GM23248 (cell line): ENCODE results near the gene ZNF764. TPM values are rescaled to one million over a fixed set of nuclear protein-coding genes. Genes with fewer than 3 reads are reported as not detected.

Experiments used
- DNase-seq: peaks from one replicate; pipeline ENCODE4 v3.0.0-alpha.2; 2015
- H2AFZ ChIP-seq: fragments of 200-600 bp; sonication (generic); 2 replicates; pipeline ENCODE4 v1.6.1; 2016; ENCODE audit warnings: antibody characterized with exemption
- H3F3A ChIP-seq: fragments of 200-600 bp; sonication (generic); 2 replicates; pipeline ENCODE4 v1.6.1; 2016; ENCODE audit warnings: mild to moderate bottlenecking, antibody characterized with exemption, mixed run types; ENCODE audit not compliant: insufficient read depth
- H3K27ac ChIP-seq: fragments of 200-600 bp; sonication (generic); 2 replicates; pipeline ENCODE4 v1.5.1; 2016; ENCODE audit warnings: mild to moderate bottlenecking
- H3K27me3 ChIP-seq: fragments of 200-600 bp; sonication (generic); replicated peaks from 2 replicates; pipeline ENCODE4 v1.6.1; 2016; ENCODE audit warnings: mild to moderate bottlenecking; ENCODE audit not compliant: insufficient read depth
- H3K36me3 ChIP-seq: fragments of 200-600 bp; sonication (generic); 2 replicates; pipeline ENCODE4 v1.6.1; 2016; ENCODE audit warnings: low read depth, mild to moderate bottlenecking
- H3K4me1 ChIP-seq: fragments of 200-600 bp; sonication (generic); 2 replicates; pipeline ENCODE4 v1.6.1; 2016; ENCODE audit warnings: mild to moderate bottlenecking; ENCODE audit not compliant: insufficient read depth
- H3K4me2 ChIP-seq: fragments of 200-600 bp; sonication (generic); one replicate; pipeline ENCODE4 v1.6.1; 2016; ENCODE audit warnings: mild to moderate bottlenecking; ENCODE audit not compliant: unreplicated experiment
- H3K4me3 ChIP-seq: fragments of 200-600 bp; sonication (generic); 2 replicates; pipeline ENCODE4 v1.5.1; 2016; ENCODE audit warnings: mild to moderate bottlenecking
- H3K79me2 ChIP-seq: fragments of 200-600 bp; sonication (generic); 2 replicates; pipeline ENCODE4 v1.6.1; 2016; ENCODE audit warnings: mild to moderate bottlenecking; ENCODE audit not compliant: insufficient read depth
- H3K9ac ChIP-seq: fragments of 200-600 bp; sonication (generic); 2 replicates; pipeline ENCODE4 v1.6.1; 2016; ENCODE audit warnings: mild to moderate bottlenecking
- H3K9me2 ChIP-seq: fragments of 200-600 bp; sonication (generic); 2 replicates; pipeline ENCODE4 v1.6.1; 2016; ENCODE audit warnings: mixed run types, mild to moderate bottlenecking, moderate library complexity; ENCODE audit not compliant: insufficient read depth
- H3K9me3 ChIP-seq: fragments of 200-600 bp; sonication (generic); one replicate; pipeline ENCODE4 v1.6.1; 2017; ENCODE audit warnings: low read depth
- H4K20me1 ChIP-seq: fragments of 200-600 bp; sonication (generic); 2 replicates; pipeline ENCODE4 v1.6.0; 2016; ENCODE audit not compliant: insufficient read depth
- EZH2 ChIP-seq: fragments of 200-600 bp; sonication (generic); IDR thresholded peaks from 2 replicates; pipeline ENCODE4 v1.6.1; 2018; ENCODE audit warnings: antibody characterized with exemption, mild to moderate bottlenecking; ENCODE audit not compliant: insufficient read depth, poor library complexity, severe bottlenecking
- EZH2phosphoT487 ChIP-seq: fragments of 200-600 bp; sonication (generic); IDR thresholded peaks from 2 replicates; pipeline ENCODE4 v1.6.1; 2018; ENCODE audit warnings: antibody characterized with exemption, moderate library complexity, mild to moderate bottlenecking, low read depth; ENCODE audit not compliant: insufficient read depth
- WGBS, 2 experiments: methylation state at CpG; one replicate each; pipeline ENCODE4 v1.1.6; 2015 to 2017; ENCODE audit warnings: low lambda C conversion rate in 2 of 2, low coverage in 1 of 2; ENCODE audit errors: missing lambda C conversion rate in 2 of 2; 5-methylcytosine and 5-hydroxymethylcytosine counted together
- in situ Hi-C: fragments of 300-500 bp; cut with MboI; formaldehyde crosslinking; loops from 2 replicates; pipeline ENCODE4 v1.15.0; 2020
- polyA plus RNA-seq: library from polyadenylated mRNA; unstranded; fragments of >200 nt; fragmentation: Nextera tagmentation; extraction: Ambion mirVana; gene quantifications from 2 replicates; pipeline ENCODE4 v1.2.1, GENCODE V29; 2016
- total RNA-seq: library from RNA; depleted of rRNA; stranded (reverse); fragments of >200 nt; shearing (Covaris generic); gene quantifications from 2 replicates; pipeline ENCODE4 v1.2.3, GENCODE V29; 2014

ZNF764 gene
- total and polyA plus RNA-seq, 2 experiments from 2014 or later, result 3.0 to 8.8 TPM

DNA sequence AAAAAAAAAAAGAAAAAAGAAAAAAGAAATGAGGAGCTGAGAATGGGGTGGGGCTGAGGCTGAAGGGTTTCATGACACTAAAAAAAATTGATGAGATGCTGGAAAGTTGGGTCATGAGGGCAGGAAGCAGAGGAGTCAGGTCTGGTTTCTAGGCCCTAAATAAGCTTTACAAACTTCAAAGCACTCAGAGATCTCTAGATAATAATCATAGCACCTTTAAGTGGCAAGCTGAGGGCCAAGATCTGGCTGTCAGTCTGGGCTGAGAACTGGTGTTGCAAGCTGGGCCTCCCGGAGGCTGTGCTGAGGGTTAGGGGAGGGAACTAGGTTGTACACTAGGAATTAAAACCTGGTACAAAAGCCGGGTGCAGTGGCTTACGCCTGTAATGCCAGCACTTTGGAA lies 6.4 kb downstream of the ZNF764 start:
- no peaks in the 10 kb centered on the region for H3F3A ChIP-seq
- in situ Hi-C loops, result no loop called here
- no peak overlapping the region for H3K4me3 ChIP-seq
- peaks cover 25% of the 10 kb centered on the region for H3K79me2 ChIP-seq
- no peak overlapping the region for H3K27ac ChIP-seq
- DNase-seq, result no peak
- H3K9me2 ChIP-seq, result no peaks in the 10 kb centered on the region
- no peaks in the 10 kb centered on the region for H3K36me3 ChIP-seq
- whole genome bisulfite sequencing, 2 experiments, result 62 to 66% methylated on average over 3 of the region's 3 CpGs
- TF ChIP-seq EZH2phosphoT487, result no peak
- TF ChIP-seq EZH2, result no peak
- H3K9ac ChIP-seq, result no peak overlapping the region
- H4K20me1 ChIP-seq, result no peaks in the 10 kb centered on the region
- no peak overlapping the region for H2AFZ ChIP-seq
- H3K4me1 ChIP-seq, result no peaks in the 10 kb centered on the region
- H3K27me3 ChIP-seq, result no peaks in the 10 kb centered on the region
- H3K4me2 ChIP-seq, result no peak overlapping the region
- H3K9me3 ChIP-seq, result no peaks in the 10 kb centered on the region

DNA sequence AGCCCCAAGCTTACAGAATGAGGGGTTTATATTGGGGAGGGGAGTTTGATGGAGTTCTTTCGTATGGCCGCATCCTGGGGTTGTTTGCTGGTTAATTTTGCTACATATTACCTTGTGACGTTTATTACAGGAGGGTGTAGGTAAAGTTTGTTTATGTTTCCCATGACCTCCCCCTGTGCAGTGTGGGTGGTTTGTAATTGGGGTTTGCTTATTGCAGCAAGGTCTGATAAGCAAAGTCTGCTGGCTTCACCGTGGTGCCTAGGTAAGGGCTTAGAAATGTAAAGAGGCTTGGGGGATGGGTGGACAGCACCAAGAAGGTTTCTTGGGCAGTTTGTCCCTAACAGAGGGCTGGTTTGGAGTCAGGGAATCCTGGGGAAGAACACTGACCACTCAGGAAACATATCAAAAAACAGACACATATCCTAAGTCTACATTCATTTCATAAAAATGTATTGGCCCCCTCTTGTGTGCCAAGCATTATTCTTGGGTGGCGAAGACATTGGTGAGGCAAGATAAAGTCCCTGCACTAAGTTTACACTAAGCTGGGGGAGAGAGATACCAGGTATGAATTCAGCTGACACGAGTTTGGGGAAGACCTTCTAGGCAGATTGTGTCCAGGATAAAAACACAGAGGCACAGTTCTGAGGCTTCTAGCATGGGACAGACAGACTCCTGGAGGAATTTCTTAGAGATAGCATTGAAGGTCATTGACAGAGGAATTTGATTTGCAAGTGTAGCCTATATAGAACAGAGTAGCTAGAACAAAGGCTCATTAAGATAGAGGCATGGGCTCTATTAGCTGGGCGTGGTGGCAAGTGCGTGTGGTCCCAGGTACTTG lies 9.5 kb downstream of the ZNF764 start:
- Histone ChIP-seq H3K4me1 (no peaks in the 10 kb centered on the region), H3K27me3 (no peaks in the 10 kb centered on the region), H3K9me3 (no peaks in the 10 kb centered on the region), H3K9ac (no peak overlapping the region), H4K20me1 (no peaks in the 10 kb centered on the region), H2AFZ (no peak overlapping the region), H3K4me2 (no peak overlapping the region), H3K79me2 (0 out of 2 replicates have a peak, but pooled peaks cover under 1% of the 10 kb centered on the region), H3F3A (no peaks in the 10 kb centered on the region), H3K4me3 (no peak overlapping the region), H3K36me3 (no peaks in the 10 kb centered on the region), H3K9me2 (no peaks in the 10 kb centered on the region), H3K27ac (no peak overlapping the region)
- no peak for TF ChIP-seq EZH2
- TF ChIP-seq EZH2phosphoT487, result no peak
- no peak for DNase-seq
- WGBS, 2 experiments, result 74% methylated on average over 8 of the region's 8 CpGs
- in situ Hi-C loops, result no loop called here

DNA sequence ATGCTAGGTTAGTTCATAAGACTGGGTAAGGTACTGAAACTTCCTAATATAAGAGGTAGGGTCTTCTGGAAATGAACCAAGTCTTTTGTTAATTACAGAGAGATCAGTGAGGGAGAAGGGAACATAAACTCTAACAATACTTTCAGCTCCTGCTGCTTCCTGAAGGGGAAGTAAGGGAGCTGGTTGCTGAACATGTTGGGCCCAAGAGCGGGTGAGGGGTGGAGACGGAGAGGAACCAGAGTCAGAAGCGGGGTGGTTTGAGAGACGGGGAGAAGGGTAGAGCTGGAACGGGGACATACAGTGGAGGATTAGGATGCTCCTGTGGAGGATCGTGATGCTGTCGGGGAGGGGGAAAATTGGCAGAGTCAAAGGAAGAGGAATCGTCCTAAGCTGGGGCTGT lies 12.1 kb downstream of the ZNF764 start:
- no peaks in the 10 kb centered on the region for H3K36me3 ChIP-seq
- no peak overlapping the region for H3K4me2 ChIP-seq
- no peak overlapping the region for H3K27ac ChIP-seq
- in situ Hi-C loops, result no loop called here
- H3K27me3 ChIP-seq, result no peaks in the 10 kb centered on the region
- H3K9ac ChIP-seq, result no peak overlapping the region
- WGBS, 2 experiments, result 85 to 88% methylated on average over 8 of the region's 8 CpGs
- TF ChIP-seq EZH2 (no peak), EZH2phosphoT487 (no peak)
- H3K79me2 ChIP-seq, result no peaks in the 10 kb centered on the region
- H2AFZ ChIP-seq, result no peak overlapping the region
- H3K4me1 ChIP-seq, result peaks cover 5% of the 10 kb centered on the region; the same call in 1 of the 2 replicates
- DNase-seq, result no peak
- H3K9me2 ChIP-seq, result no peaks in the 10 kb centered on the region
- no peaks in the 10 kb centered on the region for H3F3A ChIP-seq
- no peaks in the 10 kb centered on the region for H3K9me3 ChIP-seq
- H4K20me1 ChIP-seq, result no peaks in the 10 kb centered on the region
- no peak overlapping the region for H3K4me3 ChIP-seq

DNA sequence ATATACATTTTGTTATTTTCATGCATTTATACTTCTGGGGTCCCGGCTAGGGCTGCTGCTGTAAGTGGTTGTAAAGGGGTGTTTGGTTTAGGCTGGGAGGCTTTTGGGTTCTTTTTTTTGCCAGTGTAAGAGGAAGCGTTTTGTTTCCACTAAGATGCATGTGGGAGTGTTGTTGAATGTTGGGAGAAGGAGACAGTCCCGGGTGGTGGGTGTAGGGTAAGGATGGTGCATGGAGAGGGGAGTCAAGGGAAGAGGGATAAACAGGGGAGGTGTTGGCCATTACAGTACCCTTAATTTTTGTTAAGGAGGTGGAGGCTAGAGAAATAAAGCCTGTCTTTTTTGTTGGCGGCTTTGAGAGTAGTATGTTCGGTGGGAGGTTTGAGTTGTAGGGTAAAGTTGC lies 15.1 kb downstream of the ZNF764 start:
- DNase-seq, result no peak
- H2AFZ ChIP-seq, result no peak overlapping the region
- H3K36me3 ChIP-seq, result no peaks in the 10 kb centered on the region
- 80% methylated on average over 5 of the region's 5 CpGs for WGBS, 2 experiments
- in situ Hi-C loops, result no loop called here
- no peak overlapping the region for H3K9ac ChIP-seq
- TF ChIP-seq EZH2, result no peak
- TF ChIP-seq EZH2phosphoT487, result no peak
- H3K27ac ChIP-seq, result no peak overlapping the region
- no peak overlapping the region for H3K4me2 ChIP-seq
- H3K4me1 ChIP-seq, result peaks cover 5% of the 10 kb centered on the region; the same call in 1 of the 2 replicates
- no peak overlapping the region for H3K4me3 ChIP-seq
- no peaks in the 10 kb centered on the region for H3K9me2 ChIP-seq
- H3K9me3 ChIP-seq, result no peaks in the 10 kb centered on the region
- H3K27me3 ChIP-seq, result no peaks in the 10 kb centered on the region
- no peaks in the 10 kb centered on the region for H3F3A ChIP-seq
- no peaks in the 10 kb centered on the region for H3K79me2 ChIP-seq
- no peaks in the 10 kb centered on the region for H4K20me1 ChIP-seq
